Panc1 (cell line): ENCODE measurements around the gene KRTAP10-6. TPM values are rescaled to one million over a fixed set of nuclear protein-coding genes. Genes with fewer than 3 reads are reported as not detected.
A peak's percentile ranks its signal among the peaks of the same experiment; 100 is the strongest.

Experiments used
- ATAC-seq: fragments of 200-7000 bp; cut with Tn5 transposase; 2 replicates; pipeline ENCODE4 v1.9.1; 2020; ENCODE audit warnings: mild to moderate bottlenecking, moderate library complexity
- BruUV-seq: library from RNA; stranded (reverse); fragments of 400-500 nt; replicated peaks from 2 replicates; lab custom pipeline; 2021; lab: Mats Ljungman, UMichigan
- CTCF ChIA-PET: fragments of 300-600 bp; sonication (Branson Sonifier 250); formaldehyde crosslinking; loops from one replicate; lab custom pipeline; 2022; ENCODE audit warnings: antibody characterized with exemption; lab: Charles Lee
- POLR2A ChIA-PET: fragments of 300-600 bp; sonication (Branson Sonifier 250); formaldehyde crosslinking; loops from one replicate; lab custom pipeline; 2022; ENCODE audit warnings: antibody characterized with exemption; lab: Charles Lee
- DNase-seq: peaks from one replicate; pipeline ENCODE4 v3.0.0-alpha.2; 2010; ENCODE audit warnings: low read depth, low spot score
- H3K27ac ChIP-seq: 2 replicates; pipeline ENCODE4 v1.5.1; 2011; ENCODE audit warnings: mild to moderate bottlenecking, low read length, inconsistent platforms
- H3K27me3 ChIP-seq: fragments of 200-500 bp; sonication (Bioruptor generic); 2 replicates; pipeline ENCODE4 v1.6.0; 2014; ENCODE audit warnings: low read length, inconsistent platforms; ENCODE audit not compliant: control insufficient read depth, insufficient read depth
- H3K36me3 ChIP-seq: fragments of 200-500 bp; sonication (Bioruptor generic); 2 replicates; pipeline ENCODE4 v1.5.1; 2014; ENCODE audit warnings: inconsistent platforms, mild to moderate bottlenecking, low read length, moderate library complexity; ENCODE audit not compliant: control insufficient read depth, insufficient read depth
- H3K4me1 ChIP-seq: 2 replicates; pipeline ENCODE4 v1.5.1; 2011; ENCODE audit warnings: inconsistent platforms, mild to moderate bottlenecking, low read length, moderate library complexity; ENCODE audit not compliant: control insufficient read depth, insufficient read depth
- H3K4me3 ChIP-seq, 2 experiments: 2 replicates each; pipeline ENCODE4 v1.5.1; 2011 to 2012; ENCODE audit warnings: low read depth in 2 of 2, low read length in 2 of 2, mild to moderate bottlenecking in 2 of 2, inconsistent platforms in 1 of 2, moderate library complexity in 1 of 2
- H3K9me3 ChIP-seq: fragments of 200-500 bp; sonication (Bioruptor generic); 2 replicates; pipeline ENCODE4 v1.5.1; 2014; ENCODE audit warnings: low read depth, mild to moderate bottlenecking, inconsistent platforms, low read length, moderate library complexity; ENCODE audit not compliant: control insufficient read depth, insufficient read depth
- POLR2AphosphoS5 ChIP-seq: IDR thresholded peaks from 2 replicates; pipeline ENCODE4 v1.6.1; 2012; ENCODE audit warnings: mild to moderate bottlenecking, low read depth, low read length, moderate library complexity
- SIN3A ChIP-seq: IDR thresholded peaks from 2 replicates; pipeline ENCODE4 v1.6.1; 2012; ENCODE audit warnings: low read depth, mild to moderate bottlenecking, low read length, moderate library complexity, borderline replicate concordance; ENCODE audit not compliant: insufficient read depth
- TCF7L2 ChIP-seq: IDR thresholded peaks from 2 replicates; pipeline ENCODE4 v1.6.1; 2011; ENCODE audit warnings: mild to moderate bottlenecking, low read depth, low read length, inconsistent platforms
- in situ Hi-C: cut with HindIII; loops from 2 replicates; pipeline ENCODE4 v1.10.0; 2016; ENCODE audit warnings: low sequenced_read_pairs, low pct_unique_long_range_greater_than_20kb
- intact Hi-C: fragments of 100-400 bp; cut with micrococcal nuclease; formaldehyde crosslinking; loops from one replicate; pipeline ENCODE4 v1.10.0; 2022; ENCODE audit not compliant: unreplicated experiment
- total RNA-seq: library from RNA; stranded (reverse); gene quantifications from one replicate; pipeline ENCODE4 v1.2.1, GENCODE V29; 2021; ENCODE audit not compliant: unreplicated experiment
- TF ChIP-seq, protein P1 (sequence below): fragments of 450-650 bp; IDR thresholded peaks from 2 replicates; pipeline ENCODE4 v1.5.1; 2017; ENCODE audit warnings: mild to moderate bottlenecking
- TF ChIP-seq, protein P2 (sequence below), 2 experiments: IDR thresholded peaks; 2 replicates each; pipeline ENCODE4 v1.6.1; 2011 to 2012; ENCODE audit warnings: low read depth in 2 of 2, control low read depth in 1 of 2, low read length in 1 of 2, mild to moderate bottlenecking in 1 of 2, moderate library complexity in 1 of 2; ENCODE audit not compliant: insufficient read depth in 1 of 2

KRTAP10-6 gene
- total RNA-seq, 1 experiment from 2014 or later = not detected

DNA sequence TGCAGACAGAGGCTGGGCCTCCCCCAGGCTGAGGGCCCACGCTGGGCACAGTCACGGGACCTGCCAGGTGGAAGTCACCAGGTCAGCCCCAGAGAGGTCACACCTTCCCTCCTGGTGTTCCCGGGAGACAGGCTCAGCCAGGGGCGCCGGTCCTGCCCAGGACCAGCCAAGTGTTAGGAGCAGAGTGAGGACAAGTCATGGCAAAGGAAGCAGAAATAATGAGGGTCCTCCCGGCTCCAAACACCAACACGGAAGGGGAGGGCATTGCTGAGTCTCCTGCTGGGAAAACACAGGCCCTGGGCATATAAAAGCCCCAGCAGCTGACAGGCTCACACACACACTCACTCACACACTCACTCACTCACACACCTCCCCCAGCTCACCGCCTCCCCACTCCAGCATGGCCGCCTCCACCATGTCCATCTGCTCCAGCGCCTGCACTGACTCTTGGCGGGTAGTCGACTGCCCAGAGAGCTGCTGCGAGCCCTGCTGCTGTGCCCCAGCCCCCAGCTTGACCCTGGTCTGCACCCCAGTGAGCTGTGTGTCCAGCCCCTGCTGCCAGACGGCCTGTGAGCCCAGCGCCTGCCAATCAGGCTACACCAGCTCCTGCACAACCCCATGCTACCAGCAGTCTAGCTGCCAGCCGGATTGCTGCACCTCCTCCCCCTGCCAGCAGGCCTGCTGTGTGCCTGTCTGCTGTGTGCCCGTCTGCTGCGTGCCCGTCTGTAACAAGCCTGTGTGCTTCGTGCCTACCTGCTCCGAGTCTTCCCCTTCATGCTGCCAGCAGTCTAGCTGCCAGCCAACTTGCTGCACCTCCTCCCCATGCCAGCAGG is 44.9 kb upstream of the KRTAP10-6 start, which contains the start of gene KRTAP10-10:
Gene KRTAP10-10, plus strand, starts transcription at position 339 of the 833 bp plus-strand sequence. Its CDS starts 62 bp downstream, at position 401.
- CTCF ChIA-PET = no interaction called here
- peak; percentile 60 for ATAC-seq

DNA sequence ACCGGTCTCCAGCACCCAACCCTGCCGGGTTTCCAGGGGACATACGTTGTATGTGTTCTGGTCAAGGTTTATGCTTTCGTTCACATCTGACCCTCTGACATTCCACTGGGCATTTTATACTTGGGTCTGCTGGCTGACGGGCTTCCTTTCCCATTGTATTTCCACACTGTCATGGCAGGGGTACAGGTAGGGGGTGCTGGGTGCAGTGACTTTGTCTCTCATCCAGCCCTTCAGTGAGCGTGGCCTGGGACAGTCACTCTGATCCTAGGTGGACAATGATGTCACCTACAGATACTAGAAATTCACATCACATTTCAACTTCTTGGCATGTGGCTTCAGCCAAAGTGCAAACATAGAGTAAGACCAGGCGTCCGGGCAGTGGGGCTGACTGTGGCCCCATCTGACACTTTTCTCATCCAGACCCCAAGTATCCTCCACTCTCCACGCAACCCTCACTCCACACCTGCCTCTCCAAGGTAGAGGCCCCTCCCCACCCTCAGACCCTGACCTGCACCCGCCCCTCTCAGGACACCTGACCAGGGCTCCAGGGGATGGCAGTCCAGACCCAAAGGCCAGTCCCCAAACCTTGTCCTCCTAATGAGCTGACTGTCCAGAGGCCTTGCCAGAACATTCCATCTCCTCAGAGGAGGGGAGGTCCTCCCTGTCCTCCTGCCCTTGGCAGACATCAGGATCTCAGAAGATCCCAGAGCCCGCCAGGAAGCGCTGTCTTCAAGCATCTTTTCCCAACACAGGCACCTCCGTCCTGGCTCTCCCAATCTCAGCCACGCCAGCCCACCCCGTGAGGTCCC is 44.1 kb upstream of the KRTAP10-6 start:
- no peaks in the 10 kb centered on the region; the same call in 1 of the 2 replicates for H3K9me3 ChIP-seq
- TF ChIP-seq, protein P1, sequence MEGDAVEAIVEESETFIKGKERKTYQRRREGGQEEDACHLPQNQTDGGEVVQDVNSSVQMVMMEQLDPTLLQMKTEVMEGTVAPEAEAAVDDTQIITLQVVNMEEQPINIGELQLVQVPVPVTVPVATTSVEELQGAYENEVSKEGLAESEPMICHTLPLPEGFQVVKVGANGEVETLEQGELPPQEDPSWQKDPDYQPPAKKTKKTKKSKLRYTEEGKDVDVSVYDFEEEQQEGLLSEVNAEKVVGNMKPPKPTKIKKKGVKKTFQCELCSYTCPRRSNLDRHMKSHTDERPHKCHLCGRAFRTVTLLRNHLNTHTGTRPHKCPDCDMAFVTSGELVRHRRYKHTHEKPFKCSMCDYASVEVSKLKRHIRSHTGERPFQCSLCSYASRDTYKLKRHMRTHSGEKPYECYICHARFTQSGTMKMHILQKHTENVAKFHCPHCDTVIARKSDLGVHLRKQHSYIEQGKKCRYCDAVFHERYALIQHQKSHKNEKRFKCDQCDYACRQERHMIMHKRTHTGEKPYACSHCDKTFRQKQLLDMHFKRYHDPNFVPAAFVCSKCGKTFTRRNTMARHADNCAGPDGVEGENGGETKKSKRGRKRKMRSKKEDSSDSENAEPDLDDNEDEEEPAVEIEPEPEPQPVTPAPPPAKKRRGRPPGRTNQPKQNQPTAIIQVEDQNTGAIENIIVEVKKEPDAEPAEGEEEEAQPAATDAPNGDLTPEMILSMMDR = no peak
- no peak for TF ChIP-seq TCF7L2
- no peak for TF ChIP-seq SIN3A
- TF ChIP-seq, protein P2, sequence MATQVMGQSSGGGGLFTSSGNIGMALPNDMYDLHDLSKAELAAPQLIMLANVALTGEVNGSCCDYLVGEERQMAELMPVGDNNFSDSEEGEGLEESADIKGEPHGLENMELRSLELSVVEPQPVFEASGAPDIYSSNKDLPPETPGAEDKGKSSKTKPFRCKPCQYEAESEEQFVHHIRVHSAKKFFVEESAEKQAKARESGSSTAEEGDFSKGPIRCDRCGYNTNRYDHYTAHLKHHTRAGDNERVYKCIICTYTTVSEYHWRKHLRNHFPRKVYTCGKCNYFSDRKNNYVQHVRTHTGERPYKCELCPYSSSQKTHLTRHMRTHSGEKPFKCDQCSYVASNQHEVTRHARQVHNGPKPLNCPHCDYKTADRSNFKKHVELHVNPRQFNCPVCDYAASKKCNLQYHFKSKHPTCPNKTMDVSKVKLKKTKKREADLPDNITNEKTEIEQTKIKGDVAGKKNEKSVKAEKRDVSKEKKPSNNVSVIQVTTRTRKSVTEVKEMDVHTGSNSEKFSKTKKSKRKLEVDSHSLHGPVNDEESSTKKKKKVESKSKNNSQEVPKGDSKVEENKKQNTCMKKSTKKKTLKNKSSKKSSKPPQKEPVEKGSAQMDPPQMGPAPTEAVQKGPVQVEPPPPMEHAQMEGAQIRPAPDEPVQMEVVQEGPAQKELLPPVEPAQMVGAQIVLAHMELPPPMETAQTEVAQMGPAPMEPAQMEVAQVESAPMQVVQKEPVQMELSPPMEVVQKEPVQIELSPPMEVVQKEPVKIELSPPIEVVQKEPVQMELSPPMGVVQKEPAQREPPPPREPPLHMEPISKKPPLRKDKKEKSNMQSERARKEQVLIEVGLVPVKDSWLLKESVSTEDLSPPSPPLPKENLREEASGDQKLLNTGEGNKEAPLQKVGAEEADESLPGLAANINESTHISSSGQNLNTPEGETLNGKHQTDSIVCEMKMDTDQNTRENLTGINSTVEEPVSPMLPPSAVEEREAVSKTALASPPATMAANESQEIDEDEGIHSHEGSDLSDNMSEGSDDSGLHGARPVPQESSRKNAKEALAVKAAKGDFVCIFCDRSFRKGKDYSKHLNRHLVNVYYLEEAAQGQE (IDR thresholded peaks at IDR 0.05; ENCODE audit: insufficient read depth in 1 of 2, low read depth in 2 of 2, low read length in 1 of 2) = no peak
- TF ChIP-seq POLR2AphosphoS5 = no peak
- H3K27me3 ChIP-seq = no peaks in the 10 kb centered on the region
- H3K36me3 ChIP-seq = no peaks in the 10 kb centered on the region
- no peak for DNase-seq
- H3K4me1 ChIP-seq = no peaks in the 10 kb centered on the region
- ChIA-PET POLR2A (no interaction called here), CTCF (no interaction called here)
- ATAC-seq = no peak; the same call in 1 of the 2 replicates
- BruUV-seq = no TSS peak
- H3K27ac ChIP-seq = no peak overlapping the region
- in situ Hi-C loops = no loop called here
- intact Hi-C loops = no loop called here
- no peak overlapping the region for H3K4me3 ChIP-seq

More for the DNA sequence above, 44.9 kb upstream of the KRTAP10-6 start, which contains the start of gene KRTAP10-10:
- Histone ChIP-seq H3K27me3 (no peaks in the 10 kb centered on the region), H3K9me3 (no peaks in the 10 kb centered on the region), H3K4me3 (no peak within 1 kb of the TSS), H3K4me1 (no peaks in the 10 kb centered on the region), H3K36me3 (no peaks in the 10 kb centered on the region), H3K27ac (no peak within 1 kb of the TSS)
- TF ChIP-seq, protein P1 = no peak
- TF ChIP-seq TCF7L2 (no peak), SIN3A (no peak), POLR2AphosphoS5 (no peak)
- TF ChIP-seq, protein P2 (IDR thresholded peaks at IDR 0.05; ENCODE audit: insufficient read depth in 1 of 2, low read depth in 2 of 2, low read length in 1 of 2) = no peak
- DNase-seq = no peak
- in situ Hi-C loops (no loop called here), intact Hi-C loops (no loop called here)
- POLR2A ChIA-PET = no interaction called here
- no TSS peak for BruUV-seq
